Measurements from ENCODE around the gene CYP46A1.

DNA sequence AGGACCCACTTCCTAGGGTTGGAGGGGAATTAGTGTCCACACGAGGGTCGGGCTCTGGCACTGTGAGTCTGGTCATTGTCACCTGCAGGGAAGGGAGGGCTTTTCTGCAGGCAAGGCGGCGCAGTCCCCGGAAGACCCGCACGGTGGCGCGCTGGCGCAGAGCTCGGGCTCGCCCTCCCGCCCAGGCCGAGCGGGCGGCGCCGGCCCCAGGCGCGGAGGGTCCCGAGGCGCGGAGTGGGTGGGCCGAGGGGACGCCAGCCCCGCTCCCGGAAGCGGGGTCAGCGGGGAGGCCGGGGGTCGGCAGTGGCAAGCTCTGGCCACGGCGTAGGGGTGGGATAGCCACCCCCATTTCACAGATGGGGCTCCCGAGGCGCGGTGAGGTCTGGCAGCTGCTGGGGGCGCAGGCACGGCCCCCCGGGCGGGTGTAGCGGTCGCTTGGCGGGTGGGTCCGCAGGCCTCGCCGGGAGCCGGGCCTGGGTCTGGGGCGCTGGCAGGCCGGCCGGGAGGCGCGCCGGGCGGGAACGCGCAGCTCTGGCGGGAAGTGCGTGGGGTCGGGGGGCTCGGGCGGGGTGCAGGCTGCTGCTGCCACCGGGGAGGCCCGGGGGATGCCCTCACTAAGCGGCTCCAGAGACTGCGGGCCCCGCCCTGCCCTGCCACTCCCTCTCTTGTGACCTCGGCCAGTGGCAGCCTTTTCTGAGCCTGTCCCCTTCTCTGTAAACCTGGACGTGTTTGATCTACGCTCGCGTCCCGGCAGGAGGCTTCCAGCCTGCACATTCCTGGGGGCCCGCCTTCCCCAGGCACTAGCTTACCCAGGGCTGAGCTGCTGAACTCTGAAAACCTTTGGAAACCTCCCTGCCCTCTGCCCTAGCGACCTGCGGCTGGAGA is 46.1 kb downstream of the CYP46A1 start:
- TF ChIP-seq, protein P1, sequence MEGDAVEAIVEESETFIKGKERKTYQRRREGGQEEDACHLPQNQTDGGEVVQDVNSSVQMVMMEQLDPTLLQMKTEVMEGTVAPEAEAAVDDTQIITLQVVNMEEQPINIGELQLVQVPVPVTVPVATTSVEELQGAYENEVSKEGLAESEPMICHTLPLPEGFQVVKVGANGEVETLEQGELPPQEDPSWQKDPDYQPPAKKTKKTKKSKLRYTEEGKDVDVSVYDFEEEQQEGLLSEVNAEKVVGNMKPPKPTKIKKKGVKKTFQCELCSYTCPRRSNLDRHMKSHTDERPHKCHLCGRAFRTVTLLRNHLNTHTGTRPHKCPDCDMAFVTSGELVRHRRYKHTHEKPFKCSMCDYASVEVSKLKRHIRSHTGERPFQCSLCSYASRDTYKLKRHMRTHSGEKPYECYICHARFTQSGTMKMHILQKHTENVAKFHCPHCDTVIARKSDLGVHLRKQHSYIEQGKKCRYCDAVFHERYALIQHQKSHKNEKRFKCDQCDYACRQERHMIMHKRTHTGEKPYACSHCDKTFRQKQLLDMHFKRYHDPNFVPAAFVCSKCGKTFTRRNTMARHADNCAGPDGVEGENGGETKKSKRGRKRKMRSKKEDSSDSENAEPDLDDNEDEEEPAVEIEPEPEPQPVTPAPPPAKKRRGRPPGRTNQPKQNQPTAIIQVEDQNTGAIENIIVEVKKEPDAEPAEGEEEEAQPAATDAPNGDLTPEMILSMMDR (conservative IDR thresholded peaks at IDR 0.05 in 1 of 2, IDR thresholded peaks at IDR 0.05 in 1 of 2; ENCODE audit: extremely low read depth in 1 of 2, insufficient read depth in 1 of 2, low read depth in 1 of 2, low read length in 2 of 2): peak; percentile 70 to 75
- TF ChIP-seq EZH2 (IDR thresholded peaks at IDR 0.05; ENCODE audit: borderline replicate concordance, low read length): no peak

Measured in mammary epithelial cell (primary cell).